Measurements from ENCODE around the gene TLR4.

Gene TLR4

DNA sequence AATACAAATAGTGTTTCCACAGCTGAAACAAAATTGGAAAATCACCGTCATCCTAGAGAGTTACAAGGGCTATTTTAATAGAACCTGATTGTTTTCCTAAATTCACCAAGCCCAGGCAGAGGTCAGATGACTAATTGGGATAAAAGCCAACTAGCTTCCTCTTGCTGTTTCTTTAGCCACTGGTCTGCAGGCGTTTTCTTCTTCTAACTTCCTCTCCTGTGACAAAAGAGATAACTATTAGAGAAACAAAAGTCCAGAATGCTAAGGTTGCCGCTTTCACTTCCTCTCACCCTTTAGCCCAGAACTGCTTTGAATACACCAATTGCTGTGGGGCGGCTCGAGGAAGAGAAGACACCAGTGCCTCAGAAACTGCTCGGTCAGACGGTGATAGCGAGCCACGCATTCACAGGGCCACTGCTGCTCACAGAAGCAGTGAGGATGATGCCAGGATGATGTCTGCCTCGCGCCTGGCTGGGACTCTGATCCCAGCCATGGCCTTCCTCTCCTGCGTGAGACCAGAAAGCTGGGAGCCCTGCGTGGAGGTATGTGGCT, at the start of gene TLR4:
Gene TLR4 (plus strand): TSS at position 380 of the 552 bp plus-strand sequence. CDS start 70 bp downstream, at position 450.
- FAIRE-seq: no peak

GRCh38 chr9:117656002-117656401, 48.2 kb upstream of the TLR4 start:
- no peak for FAIRE-seq

DNA sequence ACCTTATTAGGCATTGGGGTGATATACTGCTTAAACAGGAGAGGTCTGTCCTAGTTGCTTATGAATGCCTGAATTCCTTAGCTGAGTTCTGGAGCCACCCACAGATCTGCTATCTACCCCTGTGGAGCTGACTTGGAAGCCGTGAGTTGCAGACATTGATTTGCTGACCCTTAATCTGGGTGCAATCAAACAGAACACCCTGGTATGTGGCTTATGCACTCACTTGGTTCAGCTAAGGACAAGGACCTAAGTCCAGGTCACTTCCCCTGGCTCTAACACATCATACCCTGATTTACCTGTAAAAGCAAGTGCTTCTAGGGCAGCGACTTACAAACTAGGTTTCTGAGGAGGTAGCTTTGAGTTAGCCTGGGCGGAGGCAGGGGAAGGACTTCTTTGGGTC, 41.6 kb upstream of the TLR4 start:
- FAIRE-seq: no peak

DNA sequence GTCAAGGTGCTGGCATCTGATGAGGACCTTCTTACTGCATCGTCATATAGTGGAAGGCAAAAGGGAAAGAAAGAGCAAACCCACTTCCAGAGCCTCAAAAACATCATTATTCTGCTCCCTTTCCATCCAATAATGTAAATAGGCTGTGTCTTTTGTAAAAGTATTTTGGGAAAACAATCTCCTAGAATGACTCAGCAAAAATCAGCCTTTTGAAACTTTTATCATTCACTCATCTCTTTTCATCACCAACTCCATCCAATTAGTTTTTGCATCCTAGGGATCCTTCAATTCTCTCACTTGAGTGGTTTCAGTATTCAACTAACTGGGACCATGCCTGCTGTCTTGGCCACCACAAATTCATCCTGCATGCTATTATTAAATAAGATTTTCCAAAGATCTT, 39.8 kb upstream of the TLR4 start:
- FAIRE-seq: no peak

DNA sequence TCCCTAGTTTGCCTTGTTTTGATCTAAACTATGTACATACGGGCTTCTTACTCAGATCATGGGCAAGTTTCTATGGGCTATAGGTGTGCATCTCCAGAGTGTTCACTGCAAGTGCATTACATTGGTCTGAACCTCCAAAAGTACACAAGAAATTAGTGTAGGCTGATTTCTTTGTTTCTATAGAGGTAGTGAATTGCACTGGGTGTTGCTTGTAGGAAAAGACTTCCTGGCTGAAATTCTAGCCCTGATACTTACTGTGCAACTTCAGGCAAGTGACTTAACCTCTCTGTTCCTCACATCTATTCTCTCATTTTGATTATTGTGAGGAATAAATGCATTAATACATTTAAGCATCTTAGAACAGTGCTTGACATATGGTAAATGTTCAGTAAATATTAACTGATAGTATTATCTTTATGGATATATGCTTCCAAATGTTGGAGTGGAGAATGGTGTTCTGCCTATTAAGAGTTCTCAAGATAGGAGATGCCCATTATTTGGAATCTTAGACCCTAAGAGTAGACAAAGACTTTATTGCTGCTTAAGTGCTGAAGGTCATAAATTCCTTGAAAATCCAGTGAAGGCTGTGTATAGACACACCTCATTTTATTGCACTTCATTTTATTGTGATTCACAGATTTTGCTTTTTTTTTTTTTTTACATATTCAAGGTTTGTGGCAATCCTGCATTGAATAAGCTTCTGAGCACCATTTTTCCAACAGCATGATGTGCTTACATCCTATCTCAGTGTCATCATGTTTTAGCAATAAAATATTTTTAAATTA, 38.4 kb upstream of the TLR4 start:
- FAIRE-seq: no peak

DNA sequence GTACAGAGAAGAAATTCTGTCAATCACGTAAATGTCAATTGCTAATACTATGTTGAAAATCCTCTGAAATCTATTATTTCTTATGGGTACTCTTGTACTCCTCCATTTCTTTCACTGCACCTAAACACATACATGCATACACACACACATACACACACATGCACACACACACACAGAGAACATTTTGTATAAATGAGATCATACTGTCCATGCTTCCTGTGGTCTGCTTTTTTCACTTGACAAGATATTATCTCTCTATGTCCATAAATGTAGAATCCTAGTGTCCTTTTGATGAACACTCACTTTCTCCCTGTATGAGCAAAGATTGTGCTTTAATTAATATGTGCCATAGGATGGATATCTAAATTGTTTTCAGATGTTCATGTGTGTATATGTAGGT, 32.7 kb upstream of the TLR4 start:
- FAIRE-seq: no peak

DNA sequence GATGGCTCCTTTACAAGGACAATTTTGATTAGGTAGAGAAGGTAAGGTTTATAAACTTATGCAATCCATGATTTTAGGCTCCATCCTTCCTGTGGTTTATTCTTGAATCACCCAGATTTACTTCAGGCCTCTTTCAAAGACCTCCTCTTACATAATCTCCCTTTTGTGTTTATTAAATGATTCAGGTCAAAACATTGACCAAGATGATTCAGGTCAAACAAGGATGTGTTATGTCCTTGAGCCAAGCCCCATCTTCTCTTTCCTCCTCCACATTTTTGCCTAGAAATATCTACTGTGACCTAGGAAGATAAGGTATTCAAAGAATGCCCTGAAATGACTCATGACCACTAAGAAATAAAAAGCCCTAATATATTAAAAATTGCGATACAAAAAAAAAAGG, 31.8 kb upstream of the TLR4 start:
- no peak for FAIRE-seq

DNA sequence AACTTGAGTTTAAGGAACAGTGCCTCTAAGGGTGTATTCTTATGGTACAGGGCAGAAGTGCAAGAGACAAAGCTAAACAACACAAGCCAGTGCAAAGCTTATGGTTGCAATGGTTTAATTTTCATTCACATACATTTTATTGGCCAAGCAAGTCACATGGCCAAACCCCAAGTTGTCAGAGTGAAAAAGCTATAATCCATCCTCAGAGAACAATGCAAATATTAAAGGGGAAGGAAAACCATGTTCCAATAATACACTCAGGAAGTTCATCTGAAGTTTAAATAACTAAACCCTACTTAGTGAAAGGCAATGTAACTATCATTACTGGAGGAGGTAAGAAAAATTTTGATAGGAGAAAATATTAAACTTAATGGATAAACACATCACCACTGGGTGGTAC, 26.6 kb upstream of the TLR4 start:
- no peak for FAIRE-seq

DNA sequence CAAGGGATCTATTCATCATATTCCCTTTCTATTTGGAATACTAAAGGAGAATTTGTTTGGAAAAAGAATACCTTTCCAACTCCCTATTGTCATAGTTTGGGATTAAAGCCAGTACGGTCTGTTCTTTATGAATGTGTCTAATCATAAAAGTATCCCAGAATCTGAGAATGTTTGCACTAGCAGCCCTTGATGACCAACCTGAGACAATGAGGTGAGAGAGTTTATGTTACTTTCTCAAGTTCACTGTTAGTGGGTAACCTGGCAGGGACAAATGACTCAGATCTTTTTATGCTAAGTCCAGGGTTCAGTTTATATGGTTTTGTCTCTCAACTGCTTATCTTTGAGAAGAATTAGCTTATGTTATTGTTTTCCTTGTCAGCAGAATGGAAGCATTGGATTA, 25.3 kb upstream of the TLR4 start:
- FAIRE-seq: no peak

GRCh38 chr9:117679416-117679815, 24.8 kb upstream of the TLR4 start:
- FAIRE-seq: no peak

GRCh38 chr9:117681888-117682287, 22.3 kb upstream of the TLR4 start:
- FAIRE-seq: no peak

DNA sequence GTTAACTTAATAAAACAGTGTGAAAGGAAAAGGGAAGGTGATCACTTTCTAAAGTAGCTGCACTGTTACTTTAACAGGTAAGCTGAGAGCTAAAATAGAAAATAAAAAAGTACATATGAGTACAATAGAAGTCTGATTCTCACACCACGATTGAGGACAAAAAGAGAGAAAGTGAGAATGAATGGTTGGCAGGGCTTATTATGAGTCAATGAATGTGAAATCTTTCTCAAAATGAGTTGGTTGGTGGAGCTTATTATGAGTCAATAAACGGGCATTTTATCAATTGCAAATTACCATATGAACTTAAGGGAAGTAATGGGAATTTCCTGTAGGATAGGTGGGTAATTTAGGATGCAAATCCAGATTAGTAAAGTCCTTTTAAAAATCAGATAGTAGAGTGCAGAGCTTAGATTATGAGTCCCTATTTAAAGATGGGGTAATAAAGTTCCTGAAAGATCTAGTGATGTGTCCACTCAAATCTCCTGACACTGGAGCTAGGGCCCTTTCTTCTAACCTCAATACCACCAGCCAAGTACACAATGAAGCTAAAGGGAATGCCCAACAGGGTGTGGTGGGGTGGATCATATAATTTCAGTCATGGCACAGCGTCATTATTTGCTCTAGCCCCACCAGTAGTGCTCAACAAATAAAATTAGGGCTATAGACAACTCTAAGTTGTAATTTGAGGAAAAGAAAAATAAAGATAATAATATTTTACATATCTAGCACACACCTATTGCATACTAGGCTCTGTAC, 21.1 kb upstream of the TLR4 start:
- no peak for FAIRE-seq

- no peak for FAIRE-seq
Measured at GRCh38 chr9:117687532-117687931, 16.7 kb upstream of the TLR4 start.

- FAIRE-seq: no peak
Measured at GRCh38 chr9:117691367-117691766, 12.8 kb upstream of the TLR4 start.

DNA sequence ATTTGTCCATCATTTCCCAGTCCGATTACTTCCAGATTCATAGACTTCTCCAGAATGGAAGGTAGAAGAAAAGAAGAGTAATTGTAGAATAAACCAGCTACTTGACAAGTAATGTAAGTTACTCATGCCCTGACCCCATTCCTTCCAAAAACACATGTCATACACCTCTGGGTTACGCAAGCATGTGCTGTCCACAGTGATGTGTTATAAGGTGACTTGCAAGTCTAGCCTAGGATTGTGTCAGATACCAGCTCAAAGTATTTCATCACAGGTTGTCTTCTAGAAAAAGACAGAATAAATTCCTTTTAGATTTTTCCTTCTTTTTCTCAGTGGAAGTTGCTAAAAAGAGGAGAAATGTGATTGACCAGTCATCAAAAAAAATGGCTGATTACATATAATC, 8.0 kb upstream of the TLR4 start:
- FAIRE-seq: no peak

DNA sequence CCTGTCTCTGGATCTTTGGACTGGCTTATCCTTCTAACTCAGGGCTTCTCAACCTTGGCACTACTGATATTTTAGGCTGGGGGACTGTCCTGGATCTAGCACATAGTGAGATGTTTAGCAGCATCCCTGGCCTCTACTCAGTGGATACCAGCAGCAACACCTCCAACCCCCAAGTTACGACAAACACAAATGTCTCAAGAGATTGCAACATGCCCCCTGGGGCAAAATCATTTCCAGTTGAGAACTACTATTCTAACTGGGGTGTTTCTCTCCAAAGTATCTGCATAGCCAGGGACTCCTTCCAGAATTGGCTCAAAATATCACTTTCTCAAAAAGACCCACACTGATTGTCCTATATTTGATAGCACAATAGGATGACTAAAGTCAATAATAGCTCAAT, 7.2 kb upstream of the TLR4 start:
- FAIRE-seq: no peak

- no peak for FAIRE-seq
Measured at GRCh38 chr9:117703537-117703936, 666 bp upstream of the TLR4 start.

DNA sequence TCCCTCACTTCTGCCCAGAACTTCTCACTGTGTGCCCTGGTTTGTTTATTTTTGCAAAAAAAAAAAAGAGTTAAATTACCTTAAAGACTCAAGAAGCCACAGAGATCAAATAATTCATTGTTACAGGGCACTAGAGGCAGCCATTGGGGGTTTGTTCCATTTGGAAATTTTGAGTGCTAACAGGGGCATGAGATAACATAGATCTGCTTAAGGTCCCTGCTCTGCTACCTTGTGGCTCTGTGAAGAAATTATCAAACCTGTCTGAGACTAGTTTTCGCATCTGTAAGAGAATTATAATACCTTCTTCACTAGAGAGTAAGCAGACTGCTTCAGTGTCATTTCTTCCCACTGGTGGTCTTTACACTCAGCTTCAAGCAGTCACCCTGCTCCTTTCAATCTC, 394 bp downstream of the TLR4 start:
- no peak for FAIRE-seq

GRCh38 chr9:117705386-117705785, 1.2 kb downstream of the TLR4 start:
- FAIRE-seq: no peak

DNA sequence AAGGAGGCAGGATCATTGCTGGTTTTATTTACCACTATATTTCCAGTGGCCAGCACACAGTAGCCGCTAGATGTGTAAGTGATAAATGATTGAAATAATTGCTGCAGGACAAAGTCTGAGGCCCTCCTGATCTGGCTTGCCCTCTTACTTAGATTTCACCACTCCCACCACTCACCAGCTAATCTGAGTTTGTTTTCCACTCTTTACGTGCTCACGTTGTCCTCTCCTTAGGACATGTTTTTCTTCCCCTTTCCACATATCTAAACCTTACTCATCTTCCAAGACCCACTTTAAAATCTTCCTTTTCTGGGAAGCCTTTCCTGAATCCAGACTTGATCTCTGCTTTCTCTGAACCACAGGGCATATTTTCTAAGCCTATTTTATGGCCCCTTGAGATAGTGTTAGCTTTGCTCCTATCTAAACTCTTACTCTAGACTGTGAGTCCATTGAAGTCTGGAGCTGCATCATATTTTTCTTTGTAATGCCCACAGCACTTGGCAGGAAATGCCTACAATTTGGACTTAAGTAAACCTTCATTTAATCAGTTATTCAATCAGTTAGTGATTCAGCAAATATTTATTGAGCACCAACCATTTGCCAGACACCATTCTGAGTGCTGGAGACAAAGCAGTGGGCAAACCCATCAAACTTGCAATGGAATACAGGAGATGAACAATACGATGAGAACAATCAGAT, 2.4 kb downstream of the TLR4 start:
- FAIRE-seq: no peak

GRCh38 chr9:117707561-117707960, 3.4 kb downstream of the TLR4 start:
- no peak for FAIRE-seq

DNA sequence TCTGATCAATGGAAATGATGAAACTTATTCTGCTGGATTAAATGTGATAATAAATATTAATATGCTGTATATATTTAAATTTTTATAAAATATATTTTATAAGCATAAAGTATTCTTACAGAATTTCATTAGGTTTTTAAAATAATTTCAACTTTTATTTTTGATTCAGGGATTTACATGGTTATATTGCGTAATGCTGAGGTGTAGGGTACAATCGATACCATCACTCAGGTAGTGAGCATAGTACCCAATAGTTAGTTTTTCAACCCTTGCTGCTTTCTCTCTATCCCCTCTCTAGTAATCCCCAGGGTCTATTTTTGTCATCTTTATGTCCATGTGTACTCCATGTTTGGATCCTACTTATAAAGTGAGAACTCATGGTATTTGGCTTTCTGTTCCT, 5.7 kb downstream of the TLR4 start:
- no peak for FAIRE-seq

- no peak for FAIRE-seq
Measured at GRCh38 chr9:117714282-117714681, 10.1 kb downstream of the TLR4 start.
